ENCODE measurements around the gene DLL3.

The DLL3 gene

GRCh38 chr19:39469036-39469435 is 29.7 kb upstream of the DLL3 start:
- no peak for TF ChIP-seq CTCF (conservative IDR thresholded peaks at IDR 0.05; ENCODE audit: low read length)
- no peak overlapping the region for H3K4me3 ChIP-seq (ENCODE audit: low read length)
- no peak for DNase-seq (ENCODE audit: low read depth)

GRCh38 chr19:39469567-39469966 is 29.2 kb upstream of the DLL3 start:
- DNase-seq (ENCODE audit: low read depth): no peak
- no peak for TF ChIP-seq CTCF (conservative IDR thresholded peaks at IDR 0.05; ENCODE audit: low read length)
- no peak overlapping the region for H3K4me3 ChIP-seq (ENCODE audit: low read length)

- no peak for TF ChIP-seq CTCF (conservative IDR thresholded peaks at IDR 0.05; ENCODE audit: low read length)
- no peak for DNase-seq (ENCODE audit: low read depth)
- H3K4me3 ChIP-seq (ENCODE audit: low read length): no peak overlapping the region
Observed at GRCh38 chr19:39470724-39471339, 27.9 kb upstream of the DLL3 start.

- no peak for TF ChIP-seq CTCF (conservative IDR thresholded peaks at IDR 0.05; ENCODE audit: low read length)
- no peak overlapping the region for H3K4me3 ChIP-seq (ENCODE audit: low read length)
- no peak for DNase-seq (ENCODE audit: low read depth)
Observed at GRCh38 chr19:39471756-39472536, 26.8 kb upstream of the DLL3 start.

- H3K4me3 ChIP-seq (ENCODE audit: low read length): no peak overlapping the region
- DNase-seq (ENCODE audit: low read depth): no peak
- TF ChIP-seq CTCF (conservative IDR thresholded peaks at IDR 0.05; ENCODE audit: low read length): no peak
Observed at GRCh38 chr19:39472746-39473442, 25.9 kb upstream of the DLL3 start.

GRCh38 chr19:39473443-39473960 is 25.2 kb upstream of the DLL3 start:
- DNase-seq (ENCODE audit: low read depth): no peak
- no peak overlapping the region for H3K4me3 ChIP-seq (ENCODE audit: low read length)
- TF ChIP-seq CTCF (conservative IDR thresholded peaks at IDR 0.05; ENCODE audit: low read length): no peak

Data from AG10803 (cell line).